ENCODE data around the gene FAM117A.

GRCh38 chr17:49756323-49757150 is 7.4 kb downstream of the FAM117A start:
- TF ChIP-seq SIX5 (IDR thresholded peaks at IDR 0.05; ENCODE audit: low read depth, low read length) (no peak), JUND (IDR thresholded peaks at IDR 0.05; ENCODE audit: low read length) (no peak), CTCF (IDR thresholded peaks at IDR 0.05; ENCODE audit: control extremely low read depth in 1 of 3, insufficient read depth in 1 of 3, low read depth in 1 of 3, low read length in 3 of 3) (no peak), EZH2 (IDR thresholded peaks at IDR 0.05; ENCODE audit: low read depth, low read length, severe bottlenecking) (no peak), YY1 (IDR thresholded peaks at IDR 0.05; ENCODE audit: low read depth, low read length) (peak; percentile 76), EP300 (IDR thresholded peaks at IDR 0.05; ENCODE audit: borderline replicate concordance in 1 of 2, low read depth in 2 of 2, low read length in 2 of 2) (no peak), CHD1 (IDR thresholded peaks at IDR 0.05; ENCODE audit: low read depth, low read length) (no peak), EGR1 (IDR thresholded peaks at IDR 0.05; ENCODE audit: borderline replicate concordance, low read depth, low read length) (no peak), BACH1 (IDR thresholded peaks at IDR 0.05; ENCODE audit: low read length) (no peak), MAX (IDR thresholded peaks at IDR 0.05) (no peak), SUZ12 (IDR thresholded peaks at IDR 0.05; ENCODE audit: low read length) (no peak), ATF2 (IDR thresholded peaks at IDR 0.05; ENCODE audit: low read length) (no peak)

Data from H1 (cell line).